ENCODE results near the gene PRRT1. TPM values are rescaled to one million over a fixed set of nuclear protein-coding genes. Genes with fewer than 3 reads are reported as not detected.
"Not testable (repeated sequence)": the region's sequence is repeated elsewhere in the genome, so short reads cannot be mapped to it uniquely, and the experiment has no call there.

The PRRT1 gene
- 1.3 TPM for polyA plus RNA-seq (ENCODE audit: insufficient read length)

GRCh38 chr6:32151863-32152768, at the start of gene PRRT1:
Gene PRRT1, minus strand, starts transcription at chr6:32151939. Its CDS starts 112 bp downstream, at chr6:32151827.
- no peak for DNase-seq (ENCODE audit: low read depth)

GRCh38 chr6:32200711-32201475, 49.2 kb upstream of the PRRT1 start:
- DNase-seq (ENCODE audit: low read depth) = no peak

- DNase-seq (ENCODE audit: low read depth) = no peak
Measured at GRCh38 chr6:32198866-32199265, 47.1 kb upstream of the PRRT1 start.

- DNase-seq (ENCODE audit: low read depth) = no peak
Measured at GRCh38 chr6:32198345-32198696, 46.6 kb upstream of the PRRT1 start.

- DNase-seq (ENCODE audit: low read depth) = no peak
Measured at GRCh38 chr6:32196682-32197616, 45.2 kb upstream of the PRRT1 start.

GRCh38 chr6:32195902-32196681, 44.4 kb upstream of the PRRT1 start:
- no peak for DNase-seq (ENCODE audit: low read depth)

GRCh38 chr6:32195652-32195901, 43.8 kb upstream of the PRRT1 start:
- peak; percentile 98 for DNase-seq (ENCODE audit: low read depth)

- no peak for DNase-seq (ENCODE audit: low read depth)
Measured at GRCh38 chr6:32194825-32195651, 43.3 kb upstream of the PRRT1 start.

GRCh38 chr6:32194388-32194787, 42.6 kb upstream of the PRRT1 start:
- DNase-seq (ENCODE audit: low read depth) = no peak

GRCh38 chr6:32193096-32193495, 41.4 kb upstream of the PRRT1 start:
- DNase-seq (ENCODE audit: low read depth) = not testable (repeated sequence)

- no peak for DNase-seq (ENCODE audit: low read depth)
Measured at GRCh38 chr6:32192608-32193039, 40.9 kb upstream of the PRRT1 start, which contains the start of gene GPSM3. Gene GPSM3, minus strand, starts transcription at chr6:32192643. Its CDS starts 130 bp downstream, at chr6:32192513.

- DNase-seq (ENCODE audit: low read depth) = no peak
Measured at GRCh38 chr6:32191696-32192607, 40.2 kb upstream of the PRRT1 start.

- DNase-seq (ENCODE audit: low read depth) = no peak
Measured at GRCh38 chr6:32190911-32191677, 39.4 kb upstream of the PRRT1 start.

GRCh38 chr6:32190054-32190851, 38.5 kb upstream of the PRRT1 start, which contains the start of gene PBX2:
Gene PBX2, minus strand, starts transcription at chr6:32190202. Its CDS starts 287 bp downstream, at chr6:32189915.
- DNase-seq (ENCODE audit: low read depth) = peak; percentile 87

GRCh38 chr6:32189742-32190053, 38.0 kb upstream of the PRRT1 start:
- no peak for DNase-seq (ENCODE audit: low read depth)

- DNase-seq (ENCODE audit: low read depth) = no peak
Measured at GRCh38 chr6:32189069-32189741, 37.5 kb upstream of the PRRT1 start.
